SK-N-SH (cell line): ENCODE measurements around the gene POC1B. TPM values are rescaled to one million over a fixed set of nuclear protein-coding genes. Genes with fewer than 3 reads are reported as not detected.

ENCODE experiments used
- CTCF ChIA-PET: fragments of 300-600, 350-600 bp; formaldehyde crosslinking; extraction: SDS; loops from one replicate; lab custom pipeline; 2021; lab: Yijun Ruan, JAX
- POLR2A ChIA-PET: fragments of 350-600 bp; sonication (Branson Sonifier 250); formaldehyde crosslinking; extraction: SDS; loops from one replicate; lab custom pipeline; 2020; ENCODE audit warnings: antibody characterized with exemption, inconsistent platforms; lab: Yijun Ruan, JAX
- DNase-seq: peaks from one replicate; pipeline ENCODE4 v3.0.0; 2012
- H2AFZ ChIP-seq: fragments of 200-600 bp; sonication (generic); 2 replicates; pipeline ENCODE4 v1.8.1; 2016; ENCODE audit warnings: antibody characterized with exemption, mild to moderate bottlenecking, low read depth
- H3F3A ChIP-seq: fragments of 200-600 bp; sonication (generic); replicated peaks from 2 replicates; pipeline ENCODE3; 2016; ENCODE audit warnings: antibody characterized with exemption, mild to moderate bottlenecking; ENCODE audit not compliant: insufficient read depth
- H3K27ac ChIP-seq, 2 experiments: fragments of 200-500 bp in 1 of 2; fragments of 200-600 bp in 1 of 2; sonication (Bioruptor generic) in 1 of 2; sonication (generic), shearing (Covaris generic) in 1 of 2; 2 replicates each; pipeline versions ENCODE4 v1.5.1 to v1.6.1; 2014 to 2016; ENCODE audit warnings: low read depth in 2 of 2, inconsistent platforms in 1 of 2, low read length in 1 of 2, mild to moderate bottlenecking in 1 of 2, mixed read lengths in 1 of 2
- H3K27me3 ChIP-seq: fragments of 200-600 bp; sonication (generic), shearing (Covaris generic); 2 replicates; pipeline ENCODE4 v1.6.1; 2016; ENCODE audit warnings: mixed run types; ENCODE audit not compliant: insufficient read depth
- H3K36me3 ChIP-seq, 2 experiments: fragments of 200-500 bp in 1 of 2; fragments of 200-600 bp in 1 of 2; sonication (Bioruptor generic) in 1 of 2; sonication (generic) in 1 of 2; replicated peaks in 1 of 2; 2 replicates each; pipeline versions ENCODE3 to v1.5.1; 2014 to 2016; ENCODE audit warnings: low read length in 1 of 2, mild to moderate bottlenecking in 1 of 2; ENCODE audit not compliant: insufficient read depth in 2 of 2, control insufficient read depth in 1 of 2
- H3K4me1 ChIP-seq, 2 experiments: fragments of 200-500 bp in 1 of 2; fragments of 200-600 bp in 1 of 2; sonication (Bioruptor generic) in 1 of 2; sonication (generic), shearing (Covaris generic) in 1 of 2; 2 replicates each; pipeline versions ENCODE4 v1.5.1 to v1.6.1; 2014 to 2016; ENCODE audit warnings: low read depth in 1 of 2, low read length in 1 of 2, mixed run types in 1 of 2; ENCODE audit not compliant: insufficient read depth in 2 of 2, control insufficient read depth in 1 of 2
- H3K4me2 ChIP-seq: fragments of 200-600 bp; sonication (generic), shearing (Covaris generic); 2 replicates; pipeline ENCODE4 v1.6.1; 2017; ENCODE audit warnings: mixed run types
- H3K4me3 ChIP-seq, 2 experiments: fragments of 200-500 bp in 1 of 2; fragments of 200-600 bp in 1 of 2; sonication (Bioruptor generic) in 1 of 2; sonication (generic), shearing (Covaris generic) in 1 of 2; 2 replicates each; pipeline versions ENCODE4 v1.5.1 to v1.8.1; 2014 to 2016; ENCODE audit warnings: low read depth in 2 of 2, inconsistent platforms in 1 of 2, low read length in 1 of 2, mild to moderate bottlenecking in 1 of 2, mixed read lengths in 1 of 2, moderate library complexity in 1 of 2
- H3K79me2 ChIP-seq: fragments of 200-600 bp; sonication (generic); 2 replicates; pipeline ENCODE4 v1.8.1; 2017; ENCODE audit warnings: mild to moderate bottlenecking; ENCODE audit not compliant: insufficient read depth
- H3K9ac ChIP-seq: fragments of 200-600 bp; sonication (generic); 2 replicates; pipeline ENCODE4 v1.6.1; 2017; ENCODE audit warnings: mixed run types
- H3K9me2 ChIP-seq: fragments of 200-600 bp; sonication (generic); 2 replicates; pipeline ENCODE4 v1.6.1; 2017; ENCODE audit warnings: mixed run types
- H3K9me3 ChIP-seq: fragments of 200-600 bp; sonication (generic); 2 replicates; pipeline ENCODE4 v1.6.1; 2017; ENCODE audit warnings: mixed run types, mild to moderate bottlenecking, moderate library complexity
- H4K20me1 ChIP-seq: fragments of 200-600 bp; sonication (generic); 2 replicates; pipeline ENCODE4 v1.6.1; 2017; ENCODE audit warnings: mild to moderate bottlenecking, mixed run types; ENCODE audit not compliant: insufficient read depth
- CTCF ChIP-seq: fragments of 200-600 bp; sonication (generic); IDR thresholded peaks from 2 replicates; pipeline ENCODE4 v1.6.1; 2017; ENCODE audit warnings: antibody characterized with exemption, mild to moderate bottlenecking, moderate library complexity
- ELF1 ChIP-seq: IDR thresholded peaks from 2 replicates; pipeline ENCODE4 v1.4.0; 2012
- EZH2phosphoT487 ChIP-seq: fragments of 200-600 bp; sonication (generic); IDR thresholded peaks from 2 replicates; pipeline ENCODE4 v1.6.1; 2017; ENCODE audit warnings: low read depth, mixed run types, mild to moderate bottlenecking, antibody characterized with exemption, moderate library complexity, borderline replicate concordance
- FOSL2 ChIP-seq: IDR thresholded peaks from 2 replicates; pipeline ENCODE4 v1.4.0; 2012; ENCODE audit warnings: low read depth, mild to moderate bottlenecking, moderate library complexity, borderline replicate concordance
- FOXM1 ChIP-seq: IDR thresholded peaks from 2 replicates; pipeline ENCODE4 v1.4.0; 2012; ENCODE audit warnings: low read depth, mild to moderate bottlenecking
- GABPA ChIP-seq: IDR thresholded peaks from 2 replicates; pipeline ENCODE4 v1.4.0; 2012; ENCODE audit warnings: low read depth, mild to moderate bottlenecking
- GATA2 ChIP-seq: sonication (generic); formaldehyde crosslinking; IDR thresholded peaks from 2 replicates; pipeline ENCODE4 v1.5.0; 2020; ENCODE audit warnings: mild to moderate bottlenecking, missing genetic modification reagents
- MEF2A ChIP-seq: IDR thresholded peaks from 2 replicates; pipeline ENCODE4 v1.4.0; 2012; ENCODE audit warnings: low read depth, borderline replicate concordance
- MXI1 ChIP-seq: IDR thresholded peaks from 2 replicates; pipeline ENCODE4 v1.6.1; 2012; ENCODE audit warnings: mild to moderate bottlenecking, low read depth, low read length, improper control_type of control experiment
- NFIC ChIP-seq: IDR thresholded peaks from 2 replicates; pipeline ENCODE4 v1.4.0; 2012; ENCODE audit warnings: borderline replicate concordance
- PBX3 ChIP-seq: IDR thresholded peaks from 2 replicates; pipeline ENCODE4; 2012
- REST ChIP-seq: IDR thresholded peaks from 2 replicates; pipeline ENCODE4 v1.6.1; 2012; ENCODE audit warnings: mild to moderate bottlenecking, low read depth, low read length, moderate library complexity
- RXRA ChIP-seq: IDR thresholded peaks from 2 replicates; pipeline ENCODE4 v1.4.0; 2012; ENCODE audit warnings: low read depth, mild to moderate bottlenecking, borderline replicate concordance
- SIN3A ChIP-seq: IDR thresholded peaks from 2 replicates; pipeline ENCODE4 v1.6.1; 2012; ENCODE audit warnings: low read depth, mild to moderate bottlenecking, low read length, moderate library complexity, borderline replicate concordance
- SMC3 ChIP-seq: IDR thresholded peaks from 2 replicates; pipeline ENCODE4 v1.6.1; 2012; ENCODE audit warnings: low read depth, low read length, improper control_type of control experiment
- TCF12 ChIP-seq: IDR thresholded peaks from 2 replicates; pipeline ENCODE4 v1.4.0; 2012
- TEAD4 ChIP-seq: IDR thresholded peaks from 2 replicates; pipeline ENCODE4 v1.4.0; 2012; ENCODE audit warnings: mild to moderate bottlenecking, borderline replicate concordance; ENCODE audit not compliant: insufficient read depth
- WGBS: methylation state at CpG from one replicate; pipeline ENCODE4 v1.1.6; 2017; ENCODE audit warnings: low lambda C conversion rate; 5-methylcytosine and 5-hydroxymethylcytosine counted together
- polyA plus RNA-seq, 3 experiments: library from polyadenylated mRNA; depleted of rRNA; stranded (reverse); fragments of >200 nt; gene quantifications; 2 replicates each; pipeline ENCODE4 v1.2.3, GENCODE V29; 2012

Gene POC1B
- polyA plus RNA-seq, 1 of the 3 experiments (the other 2 are of a cell fraction): 4.0 TPM

GRCh38 chr12:89528434-89528833 is 2.6 kb upstream of the POC1B start:
- POLR2A ChIA-PET: no interaction called here
- H4K20me1 ChIP-seq: no peaks in the 10 kb centered on the region
- 84% methylated on average over 4 of the region's 4 CpGs for WGBS
- H3K4me3 ChIP-seq: no peak overlapping the region
- H3K9me2 ChIP-seq: no peaks in the 10 kb centered on the region
- DNase-seq: no peak
- TF ChIP-seq CTCF (no peak), GATA2 (CRISPR knock-in tag) (no peak), MXI1 (no peak), RXRA (no peak), MEF2A (no peak), ELF1 (no peak), EZH2phosphoT487 (no peak), SIN3A (no peak), SMC3 (no peak), GABPA (no peak), FOXM1 (no peak), PBX3 (no peak), TEAD4 (no peak), NFIC (no peak), FOSL2 (no peak), TCF12 (no peak)
- no peaks in the 10 kb centered on the region for H3K9me3 ChIP-seq
- peaks cover 0 to 6% of the 10 kb centered on the region in 2 experiments for H3K36me3 ChIP-seq
- no peak overlapping the region for H3K27ac ChIP-seq
- no peak overlapping the region for H3K4me2 ChIP-seq
- no peaks in the 10 kb centered on the region for H3K27me3 ChIP-seq
- CTCF ChIA-PET: interaction anchor here (0.8 to 11.5 kb wide), 6 partner anchors 38 to 509 kb away, joined by 3 to 172 read pairs (median 4); no protein-coding TSS in a partner anchor
- H3K79me2 ChIP-seq: peaks cover 21% of the 10 kb centered on the region
- no peak overlapping the region for H3K9ac ChIP-seq
- H3K4me1 ChIP-seq: peaks cover 8 to 11% of the 10 kb centered on the region in 2 experiments; a peak in 3 of 4 replicates
- H3F3A ChIP-seq: peaks cover 4% of the 10 kb centered on the region
- H2AFZ ChIP-seq: no peak overlapping the region

- peak overlapping the region; percentile 81 to 95 for H3K27ac ChIP-seq
- POLR2A ChIA-PET: no interaction called here
- CTCF ChIA-PET: interaction anchor here (0.8 to 11.5 kb wide), 17 partner anchors 16 to 506 kb away, joined by 3 to 172 read pairs (median 6); no protein-coding TSS in a partner anchor
- TF ChIP-seq GATA2 (CRISPR knock-in tag): no peak
- TF ChIP-seq REST: no peak
- no peak for TF ChIP-seq TCF12
- TF ChIP-seq, all 33 proteins: peak for 0
- DNase-seq: peak; percentile 73
- peaks cover 12 to 15% of the 10 kb centered on the region in 2 experiments for H3K36me3 ChIP-seq
- peak overlapping the region; percentile 85 for H3K9ac ChIP-seq
- no peaks in the 10 kb centered on the region for H3K9me3 ChIP-seq
- peak overlapping the region; percentile 97 to 99 for H3K4me3 ChIP-seq
- peaks cover 8% of the 10 kb centered on the region for H3F3A ChIP-seq
- no peaks in the 10 kb centered on the region for H4K20me1 ChIP-seq
- peaks cover 12 to 26% of the 10 kb centered on the region in 2 experiments for H3K4me1 ChIP-seq
- H3K79me2 ChIP-seq: peaks cover 50% of the 10 kb centered on the region
- peak overlapping the region; percentile 96 for H3K4me2 ChIP-seq
- no peaks in the 10 kb centered on the region for H3K9me2 ChIP-seq
- no peaks in the 10 kb centered on the region for H3K27me3 ChIP-seq
- H2AFZ ChIP-seq: peak overlapping the region; percentile 98
- 0% methylated on average over 23 of the region's 53 CpGs for WGBS
Measured at GRCh38 chr12:89525305-89525823, 483 bp downstream of the POC1B start.
